ENCODE data around the gene CCDC146. TPM values are rescaled to one million over a fixed set of nuclear protein-coding genes. Genes with fewer than 3 reads are reported as not detected.

Gene CCDC146
- total and polyA plus RNA-seq, 2 of the 8 experiments (the other 6 are each of a cell fraction or from before 2014, with no cell fraction given), result 0.88 to 2.4 TPM

DNA sequence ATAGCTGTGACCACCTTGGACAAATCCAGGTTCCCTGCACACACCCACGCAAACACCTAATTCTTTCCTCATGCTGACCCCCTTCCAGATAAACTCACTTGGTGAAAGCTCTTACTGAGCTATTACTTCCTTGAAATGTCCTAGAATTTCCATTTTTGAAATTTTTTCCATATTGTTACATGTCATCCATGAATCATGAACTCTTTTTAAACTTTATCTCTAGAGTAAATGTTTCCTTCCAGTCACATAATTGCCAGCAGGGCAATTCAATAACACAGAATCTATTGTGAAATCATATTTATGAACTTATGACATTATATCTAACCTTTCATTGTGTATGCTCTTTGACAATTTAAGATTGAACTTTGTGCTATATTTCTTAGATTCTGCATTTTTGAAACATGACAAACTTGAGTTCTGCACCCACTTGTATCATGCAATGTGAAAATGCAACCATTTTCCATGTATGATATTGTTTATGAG lies 104.0 kb downstream of the CCDC146 start:
- Histone ChIP-seq H3K23ac (ENCODE audit: insufficient read length) (no peak overlapping the region), H3K27ac (ENCODE audit: low read depth, low read length) (no peak overlapping the region), H3K14ac (ENCODE audit: insufficient read length) (no peak overlapping the region), H3K4me3 (ENCODE audit: extremely low read depth in 1 of 4, insufficient read depth in 2 of 4, low read depth in 3 of 4, low read length in 4 of 4) (no peak overlapping the region), H2BK20ac (ENCODE audit: low read length) (no peak overlapping the region), H3K23me2 (ENCODE audit: low read depth, low read length) (no peaks in the 10 kb centered on the region; the same call in 1 of the 2 replicates), H3K79me1 (ENCODE audit: low read depth, low read length) (no peaks in the 10 kb centered on the region), H2BK15ac (ENCODE audit: low read length) (no peak overlapping the region), H4K5ac (ENCODE audit: insufficient read length, low read depth, low read length) (no peak overlapping the region), H4K20me1 (replicated peaks in 1 of 2; ENCODE audit: control insufficient read depth in 1 of 2, insufficient read depth in 2 of 2, low read length in 2 of 2) (no peaks in the 10 kb centered on the region), H3K9me3 (ENCODE audit: insufficient read depth in 2 of 2, low read depth in 1 of 2, low read length in 1 of 2) (no peaks in the 10 kb centered on the region), H3K18ac (ENCODE audit: extremely low read depth, low read length) (no peak overlapping the region), H2AFZ (ENCODE audit: low read length) (no peak overlapping the region), H3K36me3 (ENCODE audit: control insufficient read depth in 2 of 4, insufficient read depth in 4 of 4, low read length in 3 of 4) (no peaks in the 10 kb centered on the region), H3K4me1 (replicated peaks in 1 of 4; ENCODE audit: control insufficient read depth in 3 of 4, insufficient read depth in 4 of 4, low read length in 3 of 4) (no peaks in the 10 kb centered on the region), H2BK5ac (ENCODE audit: low read depth, low read length) (no peak overlapping the region), H3K56ac (replicated peaks; ENCODE audit: insufficient read length, low read depth, low read length) (no peak overlapping the region), H3K4ac (replicated peaks; ENCODE audit: insufficient read length, low read depth, low read length) (no peak overlapping the region), H2AK5ac (ENCODE audit: low read depth, low read length) (no peak overlapping the region), H3K4me2 (ENCODE audit: insufficient read depth in 1 of 2, low read depth in 2 of 2, low read length in 2 of 2) (no peak overlapping the region), H2BK120ac (replicated peaks; ENCODE audit: low read depth, low read length) (no peak overlapping the region), H3K79me2 (ENCODE audit: control insufficient read depth in 1 of 2, insufficient read depth in 2 of 2, low read length in 2 of 2) (no peaks in the 10 kb centered on the region), H4K91ac (replicated peaks; ENCODE audit: insufficient read length, low read length) (no peak overlapping the region), H3K9ac (replicated peaks in 1 of 4; ENCODE audit: extremely low read depth in 1 of 4, low read depth in 3 of 4, low read length in 3 of 4) (no peak overlapping the region), H2BK12ac (ENCODE audit: low read depth, low read length) (no peak overlapping the region), H4K8ac (ENCODE audit: extremely low read depth, insufficient read depth, low read length) (no peak overlapping the region), H3K27me3 (replicated peaks in 1 of 4; ENCODE audit: control insufficient read depth in 3 of 4, extremely low read depth in 1 of 4, insufficient read depth in 3 of 4, low read length in 3 of 4) (no peaks in the 10 kb centered on the region)
- FAIRE-seq (no peak), DNase-seq (ENCODE audit: low read depth in 1 of 2, low spot score in 2 of 2) (no peak)
- WGBS, 2 experiments (ENCODE audit: extremely low coverage in 1 of 2, insufficient coverage in 1 of 2, insufficient read length in 1 of 2, insufficient replicate concordance in 2 of 2, low coverage in 1 of 2, low lambda C conversion rate in 2 of 2, missing lambda C conversion rate in 1 of 2), result 94% methylated on average over 1 of the region's 1 CpG; no CpG with 5 or more reads in 1 of the 2 experiments
- ChIA-PET CTCF (ENCODE audit: partially characterized antibody) (interaction anchor here (1.1 to 1.4 kb wide), 3 partner anchors 8 to 17 kb away, joined by 3 to 5 read pairs (median 4); no protein-coding TSS in a partner anchor), POLR2A (ENCODE audit: partially characterized antibody) (no interaction called here)
- no peak for TF ChIP-seq RNF2 (IDR thresholded peaks at IDR 0.05; ENCODE audit: borderline replicate concordance, low read depth, low read length, missing control alignments, poor library complexity, severe bottlenecking)
- no peak for TF ChIP-seq NRF1 (IDR thresholded peaks at IDR 0.05; ENCODE audit: low read depth, low read length)
- no peak for TF ChIP-seq GTF2F1 (IDR thresholded peaks at IDR 0.05; ENCODE audit: borderline replicate concordance, low read depth, low read length)
- no peak for TF ChIP-seq TEAD4 (IDR thresholded peaks at IDR 0.05; ENCODE audit: low read depth, low read length)
- no peak for TF ChIP-seq PHF8 (conservative IDR thresholded peaks at IDR 0.05; ENCODE audit: low read depth, low read length)
- no peak for TF ChIP-seq SIX5 (IDR thresholded peaks at IDR 0.05; ENCODE audit: low read depth, low read length)
- TF ChIP-seq SUZ12 (IDR thresholded peaks at IDR 0.05; ENCODE audit: low read length), result no peak
- no peak for TF ChIP-seq ZNF274 (IDR thresholded peaks at IDR 0.05; ENCODE audit: borderline replicate concordance, extremely low read depth, low read length)
- TF ChIP-seq SRF (IDR thresholded peaks at IDR 0.05; ENCODE audit: low read depth, low read length), result no peak
- TF ChIP-seq TCF12 (IDR thresholded peaks at IDR 0.05; ENCODE audit: low read depth, low read length), result no peak
- no peak for TF ChIP-seq CHD2 (IDR thresholded peaks at IDR 0.05; ENCODE audit: low read length)
- no peak for TF ChIP-seq CTCF (IDR thresholded peaks at IDR 0.05; ENCODE audit: control extremely low read depth in 1 of 3, insufficient read depth in 1 of 3, low read depth in 1 of 3, low read length in 3 of 3)

Measured in H1 (cell line).